Measurements from ENCODE around the gene THOP1.
"Not testable (repeated sequence)": the region's sequence is repeated elsewhere in the genome, so short reads cannot be mapped to it uniquely, and the experiment has no call there.

THOP1 gene

DNA sequence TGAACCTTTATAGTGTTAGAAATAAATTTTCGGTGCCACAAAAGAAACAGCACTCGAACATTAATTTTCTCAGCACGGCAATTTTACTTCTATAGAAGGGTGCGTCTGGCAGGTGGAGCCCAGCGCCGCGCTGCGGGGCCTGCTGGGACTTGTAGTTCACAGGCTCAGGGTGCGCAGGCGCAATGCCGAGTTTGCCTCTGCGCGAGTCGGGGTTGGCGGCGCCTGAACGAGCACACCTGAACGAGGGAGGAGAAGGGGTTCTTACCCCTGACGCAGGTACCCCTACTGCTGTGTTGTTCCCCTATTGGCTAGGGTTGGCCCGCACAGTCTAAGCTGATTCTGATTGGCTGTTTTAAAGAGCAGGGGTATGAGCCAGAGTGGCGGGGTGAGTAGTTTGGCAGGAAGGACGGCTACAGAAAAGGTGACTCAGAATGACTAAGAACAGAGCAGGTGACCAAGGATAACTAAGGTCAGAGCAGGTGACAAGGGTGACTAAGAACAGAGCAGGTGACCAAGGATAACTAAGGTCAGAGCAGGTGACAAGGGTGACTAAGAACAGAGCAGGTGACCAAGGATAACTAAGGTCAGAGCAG lies 32.0 kb downstream of the THOP1 start:
- DNase-seq (ENCODE audit: low read depth in 2 of 2): not testable (repeated sequence)

- peak; percentile 98 to 99 for DNase-seq (ENCODE audit: low read depth in 2 of 2)
These were observed 34.3 kb downstream of the THOP1 start, which contains the start of gene ZNF554 for GRCh38 chr19:2819540-2820111. TSS of gene ZNF554 (plus strand) at chr19:2819868. CDS start at chr19:2820072, 204 bp downstream.

DNA sequence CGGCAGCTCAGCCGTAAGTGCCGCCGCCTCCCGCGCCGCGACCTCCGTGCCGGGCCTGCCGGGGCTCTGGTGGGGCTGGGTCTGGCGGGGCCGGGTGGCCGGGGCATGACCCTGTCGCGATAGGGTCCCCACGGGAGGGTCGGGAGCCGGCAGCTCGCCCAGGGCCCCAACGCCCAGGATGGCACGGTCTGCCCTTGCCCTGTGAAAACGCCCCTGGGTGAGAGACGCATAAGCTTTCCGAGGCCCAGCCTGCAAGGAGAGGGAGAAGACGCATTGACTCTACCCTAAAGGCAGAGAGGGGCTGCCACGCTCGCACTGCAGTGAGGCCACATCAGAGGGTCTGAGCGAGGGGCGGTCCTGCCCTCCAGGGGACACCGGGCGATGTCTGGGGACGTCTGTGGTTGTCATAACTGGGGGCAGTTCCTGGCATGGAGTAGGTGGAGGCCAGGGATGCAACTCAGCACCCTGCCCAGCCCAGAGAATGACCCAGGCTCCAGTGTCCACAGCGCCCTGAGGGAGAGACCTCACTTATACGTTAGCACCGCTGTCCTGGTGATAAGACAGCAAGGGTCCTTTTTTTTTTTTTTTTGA lies 34.9 kb downstream of the THOP1 start:
- DNase-seq (ENCODE audit: low read depth in 2 of 2): no peak

GRCh38 chr19:2822846-2823245 lies 37.5 kb downstream of the THOP1 start:
- DNase-seq (ENCODE audit: low read depth in 2 of 2): no peak

GRCh38 chr19:2823646-2824045 lies 38.3 kb downstream of the THOP1 start:
- DNase-seq (ENCODE audit: low read depth in 2 of 2): no peak

DNA sequence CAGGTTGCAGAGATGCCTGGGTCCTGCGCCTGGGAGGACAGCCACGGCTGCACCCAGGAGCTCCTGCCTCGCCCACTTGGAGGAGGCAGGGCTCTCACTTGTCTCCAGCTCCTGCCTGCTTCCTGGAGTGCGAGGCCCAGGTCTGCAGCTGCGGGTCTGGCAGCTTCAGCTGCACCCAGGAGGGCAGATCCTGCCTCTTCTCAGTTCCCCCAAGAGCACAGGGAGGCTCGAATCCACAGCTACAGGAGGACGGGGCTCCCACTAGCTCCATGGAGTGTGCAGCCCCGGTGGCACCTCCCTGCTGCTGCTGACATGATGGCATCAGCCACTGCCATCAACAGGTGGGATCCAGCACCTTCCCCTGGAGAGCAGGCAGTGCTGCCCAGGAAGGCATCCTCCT lies 38.8 kb downstream of the THOP1 start:
- DNase-seq (ENCODE audit: low read depth in 2 of 2): no peak

DNA sequence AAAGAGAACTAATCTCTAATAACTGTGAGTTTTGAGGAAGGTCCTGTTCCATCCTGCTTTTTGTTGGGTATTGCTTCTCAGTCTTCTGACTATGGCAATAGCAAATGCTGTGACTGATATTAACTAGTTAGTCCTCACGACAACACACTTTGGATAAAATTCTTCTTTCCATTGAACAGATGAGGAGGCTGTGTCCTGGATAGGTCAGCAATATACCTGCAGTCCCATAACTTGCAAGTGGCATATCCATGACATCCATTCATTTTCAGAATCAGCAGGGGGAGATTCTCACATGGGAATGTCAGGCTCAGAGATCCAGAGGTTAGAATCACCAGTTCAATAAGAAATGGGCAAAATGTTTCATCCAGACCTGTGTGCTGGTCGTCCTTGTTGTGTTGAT lies 41.7 kb downstream of the THOP1 start:
- no peak for DNase-seq (ENCODE audit: low read depth in 2 of 2)

DNA sequence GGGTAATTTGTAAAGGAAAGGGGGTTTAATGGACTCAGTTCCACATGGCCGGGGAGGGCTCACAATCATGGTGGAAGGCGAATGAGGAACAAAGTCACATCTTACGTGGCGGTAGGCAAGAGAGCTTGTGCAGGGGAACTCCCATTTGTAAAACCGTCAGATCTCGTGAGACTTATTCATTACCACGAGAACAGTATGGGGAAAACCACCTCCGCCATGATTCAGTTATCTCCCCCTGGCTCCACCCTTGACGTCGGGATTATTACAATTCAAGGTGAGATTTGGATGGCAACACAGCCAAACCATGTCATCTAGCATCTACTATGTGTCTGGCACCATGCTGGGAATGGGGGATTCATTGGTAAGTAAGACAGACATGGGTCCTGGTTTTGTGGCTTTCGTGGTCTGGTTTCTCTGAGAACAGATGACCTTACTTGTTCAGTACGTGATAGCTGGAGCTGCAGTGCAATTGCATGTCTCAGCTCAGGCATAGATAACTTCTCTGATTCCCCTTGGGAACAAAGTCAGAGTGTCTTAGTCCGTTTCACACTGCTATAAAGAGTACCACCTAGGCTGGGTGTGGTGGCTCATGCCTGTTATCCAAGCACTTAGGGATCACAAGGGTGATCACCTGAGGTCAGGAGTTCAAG lies 42.7 kb downstream of the THOP1 start:
- no peak for DNase-seq (ENCODE audit: low read depth in 2 of 2)

- DNase-seq (ENCODE audit: low read depth in 2 of 2): no peak
These were observed 49.1 kb downstream of the THOP1 start for GRCh38 chr19:2834294-2834871.

- DNase-seq (ENCODE audit: low read depth in 2 of 2): no peak
These were observed 52.1 kb downstream of the THOP1 start for GRCh38 chr19:2837430-2837829.

DNA sequence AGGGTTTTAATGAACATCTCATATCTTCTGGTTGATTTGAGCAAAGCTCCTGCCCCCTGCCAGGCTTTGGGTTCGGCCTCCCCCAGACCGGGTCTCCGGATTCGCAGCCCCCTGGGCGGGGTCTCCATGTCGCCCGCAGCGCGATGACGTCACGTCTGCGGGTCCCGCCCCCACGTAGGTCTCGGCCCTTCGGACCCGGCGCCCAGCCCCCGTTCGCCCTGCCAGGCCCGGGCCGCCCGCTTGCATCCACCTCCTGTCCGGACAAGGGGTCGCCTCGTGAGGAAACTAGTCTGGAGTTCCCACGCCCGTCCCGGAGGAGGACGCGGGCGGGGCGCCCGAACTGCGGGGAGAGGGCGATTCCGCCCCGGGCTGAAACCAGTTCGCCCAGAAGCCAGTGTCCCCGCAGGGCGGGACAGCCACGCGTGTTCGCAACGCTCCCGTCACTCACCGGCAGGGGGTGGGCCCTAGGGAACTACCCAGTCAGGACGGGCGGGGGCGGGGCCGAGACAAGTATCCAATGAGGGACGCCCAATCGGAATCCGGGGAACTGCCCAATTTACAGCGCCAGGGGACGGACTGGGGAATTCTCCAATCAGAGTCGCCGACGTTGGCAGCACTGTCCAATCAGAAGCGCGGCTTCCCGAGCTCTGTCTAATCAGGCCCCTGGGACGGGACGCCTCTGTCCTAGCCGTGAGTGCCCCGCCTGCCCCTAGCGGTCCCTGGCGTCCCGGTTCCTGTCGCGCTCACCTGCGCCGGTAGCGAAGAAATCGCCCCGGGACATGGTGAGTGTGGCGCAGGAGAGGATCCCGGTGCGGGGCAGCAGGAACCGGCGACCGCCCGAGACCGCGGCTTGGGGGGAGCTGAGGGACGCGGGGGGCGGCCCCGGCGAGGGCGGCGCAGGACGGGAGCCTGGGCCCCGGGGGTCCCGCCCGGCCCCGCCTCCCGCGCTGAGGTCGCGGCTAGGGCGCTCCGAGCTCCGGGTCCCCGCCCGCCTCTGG lies 55.8 kb downstream of the THOP1 start, which contains the start of gene ZNF555:
TSS of gene ZNF555 (plus strand) at position 682 of the 998 bp plus-strand sequence. CDS start at position 780, 98 bp downstream.
- DNase-seq (ENCODE audit: low read depth in 2 of 2): peak; percentile 87 to 97

GRCh38 chr19:2841855-2842574 lies 56.7 kb downstream of the THOP1 start:
- DNase-seq (ENCODE audit: low read depth in 2 of 2): no peak

GRCh38 chr19:2845107-2845506 lies 59.8 kb downstream of the THOP1 start:
- DNase-seq (ENCODE audit: low read depth in 2 of 2): no peak

GRCh38 chr19:2846180-2846894 lies 61.0 kb downstream of the THOP1 start:
- no peak for DNase-seq (ENCODE audit: low read depth in 2 of 2)

DNA sequence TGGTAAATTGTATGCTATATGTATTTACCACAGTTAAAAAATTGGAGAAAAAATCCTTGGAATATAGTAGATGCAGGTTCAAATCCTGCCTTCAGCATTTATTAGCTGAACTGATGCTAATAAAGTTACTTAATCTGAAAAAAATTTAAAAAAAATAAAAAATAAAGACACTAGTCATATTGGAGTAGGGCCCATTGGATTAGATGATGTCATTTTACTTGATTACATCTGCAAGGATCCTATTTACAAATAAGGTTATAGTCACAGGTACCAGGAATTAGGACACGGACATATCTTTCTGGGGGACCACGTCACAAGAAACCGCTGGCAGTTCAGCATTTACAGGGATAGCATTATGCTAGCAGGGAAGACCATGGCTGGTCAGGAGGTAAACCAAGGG lies 62.2 kb downstream of the THOP1 start:
- no peak for DNase-seq (ENCODE audit: low read depth in 2 of 2)

- no peak for DNase-seq (ENCODE audit: low read depth in 2 of 2)
These were observed 63.3 kb downstream of the THOP1 start for GRCh38 chr19:2848616-2849015.

- no peak for DNase-seq (ENCODE audit: low read depth in 2 of 2)
These were observed 65.1 kb downstream of the THOP1 start for GRCh38 chr19:2850256-2850925.

GRCh38 chr19:2852598-2852997 lies 67.3 kb downstream of the THOP1 start:
- DNase-seq (ENCODE audit: low read depth in 2 of 2): no peak

- DNase-seq (ENCODE audit: low read depth in 2 of 2): no peak
These were observed 67.8 kb downstream of the THOP1 start for GRCh38 chr19:2853015-2853606.

Data from stimulated activated CD8-positive, alpha-beta memory T cell treated with anti-CD3 and anti-CD28 coated beads, Interleukin-2, amount 100 ng/mL, for 48 hours (primary cell).